Midbrain (tissue), 1 donor: ENCODE data around the gene CAMK1D.
A peak's percentile ranks its signal among the peaks of the same experiment; 100 is the strongest.
"Not testable (repeated sequence)": the region's sequence is repeated elsewhere in the genome, so short reads cannot be mapped to it uniquely, and the experiment has no call there.

Source experiments
- DNase-seq: peaks from one replicate; lab custom pipeline; 2025; lab: John Stamatoyannopoulos, UW

The CAMK1D gene

GRCh38 chr10:12723220-12723619, 373.9 kb downstream of the CAMK1D start:
- DNase-seq = no peak

- DNase-seq = no peak
Measured at GRCh38 chr10:12724807-12725579, 375.6 kb downstream of the CAMK1D start.

- DNase-seq = not testable (repeated sequence)
Measured at GRCh38 chr10:12725580-12725888, 376.2 kb downstream of the CAMK1D start.

- no peak for DNase-seq
Measured at GRCh38 chr10:12726971-12727831, 377.9 kb downstream of the CAMK1D start.

GRCh38 chr10:12727832-12728215, 378.5 kb downstream of the CAMK1D start:
- no peak for DNase-seq

GRCh38 chr10:12728494-12728893, 379.1 kb downstream of the CAMK1D start:
- DNase-seq = no peak

GRCh38 chr10:12729885-12730284, 380.5 kb downstream of the CAMK1D start:
- DNase-seq = no peak

GRCh38 chr10:12730809-12731519, 381.6 kb downstream of the CAMK1D start:
- no peak for DNase-seq

GRCh38 chr10:12733271-12733670, 383.9 kb downstream of the CAMK1D start:
- DNase-seq = no peak

- DNase-seq = no peak
Measured at GRCh38 chr10:12735843-12736462, 386.6 kb downstream of the CAMK1D start.

GRCh38 chr10:12740813-12741212, 391.5 kb downstream of the CAMK1D start:
- DNase-seq = no peak

GRCh38 chr10:12741360-12741804, 392.0 kb downstream of the CAMK1D start:
- DNase-seq = peak; percentile 8

GRCh38 chr10:12742771-12743170, 393.4 kb downstream of the CAMK1D start:
- no peak for DNase-seq

- DNase-seq = not testable (repeated sequence)
Measured at GRCh38 chr10:12743466-12743865, 394.1 kb downstream of the CAMK1D start.

GRCh38 chr10:12743941-12744340, 394.6 kb downstream of the CAMK1D start:
- DNase-seq = no peak

GRCh38 chr10:12748186-12748585, 398.8 kb downstream of the CAMK1D start:
- DNase-seq = no peak

GRCh38 chr10:12749760-12750478, 400.6 kb downstream of the CAMK1D start:
- DNase-seq = no peak

- DNase-seq = no peak
Measured at GRCh38 chr10:12750526-12751201, 401.3 kb downstream of the CAMK1D start.

GRCh38 chr10:12755075-12755474, 405.7 kb downstream of the CAMK1D start:
- DNase-seq = no peak

GRCh38 chr10:12757351-12757750, 408.0 kb downstream of the CAMK1D start:
- no peak for DNase-seq

GRCh38 chr10:12758271-12758670, 408.9 kb downstream of the CAMK1D start:
- no peak for DNase-seq
